SK-N-SH (cell line): ENCODE results near the gene OR10A5.

ENCODE experiments used
- FOXM1 ChIP-seq: IDR thresholded peaks from 2 replicates; pipeline ENCODE4 v1.4.0; 2012; ENCODE audit warnings: low read depth, mild to moderate bottlenecking
- POLR2AphosphoS5 ChIP-seq: IDR thresholded peaks from 2 replicates; pipeline ENCODE4 v1.6.1; 2012; ENCODE audit warnings: low read depth, low read length
- RCOR1 ChIP-seq: fragments of 150-350 bp; IDR thresholded peaks from 2 replicates; pipeline ENCODE4 v1.6.1; 2017; ENCODE audit warnings: antibody characterized with exemption, low read length
- RFX5 ChIP-seq: IDR thresholded peaks from 2 replicates; pipeline ENCODE4 v1.6.1; 2012; ENCODE audit warnings: mild to moderate bottlenecking, improper control_type of control experiment, low read length
- TF ChIP-seq, protein P1 (sequence below): fragments of 200-600 bp; sonication (generic); IDR thresholded peaks from 2 replicates; pipeline ENCODE4 v1.6.1; 2017; ENCODE audit warnings: antibody characterized with exemption, mild to moderate bottlenecking, moderate library complexity
- TF ChIP-seq, protein P2 (sequence below): IDR thresholded peaks from 2 replicates; pipeline ENCODE4 v1.4.0; 2012; ENCODE audit warnings: low read depth, borderline replicate concordance

DNA sequence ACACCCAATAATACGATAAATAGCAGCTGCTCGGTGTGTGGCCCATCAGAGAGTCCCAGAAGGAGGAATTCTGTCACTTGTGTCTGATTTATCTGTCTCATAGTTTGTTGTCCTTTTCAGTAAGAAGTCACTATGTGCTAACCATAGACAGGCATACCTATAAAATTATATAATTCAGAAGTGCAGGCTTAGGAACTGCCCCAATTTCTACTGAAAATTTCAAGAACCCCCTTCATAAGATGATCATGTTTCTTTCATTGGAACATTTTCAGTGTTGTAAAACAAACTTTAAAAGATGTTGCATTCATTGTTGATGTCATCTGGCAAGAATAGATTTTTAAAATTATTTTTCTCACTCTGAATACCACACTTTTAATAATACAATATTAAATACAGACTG lies 46.9 kb downstream of the OR10A5 start, which contains the start of gene OR2D2:
- TF ChIP-seq, protein P1, sequence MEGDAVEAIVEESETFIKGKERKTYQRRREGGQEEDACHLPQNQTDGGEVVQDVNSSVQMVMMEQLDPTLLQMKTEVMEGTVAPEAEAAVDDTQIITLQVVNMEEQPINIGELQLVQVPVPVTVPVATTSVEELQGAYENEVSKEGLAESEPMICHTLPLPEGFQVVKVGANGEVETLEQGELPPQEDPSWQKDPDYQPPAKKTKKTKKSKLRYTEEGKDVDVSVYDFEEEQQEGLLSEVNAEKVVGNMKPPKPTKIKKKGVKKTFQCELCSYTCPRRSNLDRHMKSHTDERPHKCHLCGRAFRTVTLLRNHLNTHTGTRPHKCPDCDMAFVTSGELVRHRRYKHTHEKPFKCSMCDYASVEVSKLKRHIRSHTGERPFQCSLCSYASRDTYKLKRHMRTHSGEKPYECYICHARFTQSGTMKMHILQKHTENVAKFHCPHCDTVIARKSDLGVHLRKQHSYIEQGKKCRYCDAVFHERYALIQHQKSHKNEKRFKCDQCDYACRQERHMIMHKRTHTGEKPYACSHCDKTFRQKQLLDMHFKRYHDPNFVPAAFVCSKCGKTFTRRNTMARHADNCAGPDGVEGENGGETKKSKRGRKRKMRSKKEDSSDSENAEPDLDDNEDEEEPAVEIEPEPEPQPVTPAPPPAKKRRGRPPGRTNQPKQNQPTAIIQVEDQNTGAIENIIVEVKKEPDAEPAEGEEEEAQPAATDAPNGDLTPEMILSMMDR, result no peak
- TF ChIP-seq RFX5 (no peak), POLR2AphosphoS5 (no peak), FOXM1 (no peak), RCOR1 (no peak)
- TF ChIP-seq, protein P2, sequence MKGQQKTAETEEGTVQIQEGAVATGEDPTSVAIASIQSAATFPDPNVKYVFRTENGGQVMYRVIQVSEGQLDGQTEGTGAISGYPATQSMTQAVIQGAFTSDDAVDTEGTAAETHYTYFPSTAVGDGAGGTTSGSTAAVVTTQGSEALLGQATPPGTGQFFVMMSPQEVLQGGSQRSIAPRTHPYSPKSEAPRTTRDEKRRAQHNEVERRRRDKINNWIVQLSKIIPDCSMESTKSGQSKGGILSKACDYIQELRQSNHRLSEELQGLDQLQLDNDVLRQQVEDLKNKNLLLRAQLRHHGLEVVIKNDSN, result no peak
